GM11168 (cell line): Measurements from ENCODE around the gene ZNF775.

Source experiments
- in situ Hi-C: fragments of 300-500 bp; cut with MboI; formaldehyde crosslinking; loops from one replicate; pipeline ENCODE4 v1.12.0; 2022; ENCODE audit warnings: low sequenced_read_pairs; ENCODE audit not compliant: unreplicated experiment

ZNF775 gene

DNA sequence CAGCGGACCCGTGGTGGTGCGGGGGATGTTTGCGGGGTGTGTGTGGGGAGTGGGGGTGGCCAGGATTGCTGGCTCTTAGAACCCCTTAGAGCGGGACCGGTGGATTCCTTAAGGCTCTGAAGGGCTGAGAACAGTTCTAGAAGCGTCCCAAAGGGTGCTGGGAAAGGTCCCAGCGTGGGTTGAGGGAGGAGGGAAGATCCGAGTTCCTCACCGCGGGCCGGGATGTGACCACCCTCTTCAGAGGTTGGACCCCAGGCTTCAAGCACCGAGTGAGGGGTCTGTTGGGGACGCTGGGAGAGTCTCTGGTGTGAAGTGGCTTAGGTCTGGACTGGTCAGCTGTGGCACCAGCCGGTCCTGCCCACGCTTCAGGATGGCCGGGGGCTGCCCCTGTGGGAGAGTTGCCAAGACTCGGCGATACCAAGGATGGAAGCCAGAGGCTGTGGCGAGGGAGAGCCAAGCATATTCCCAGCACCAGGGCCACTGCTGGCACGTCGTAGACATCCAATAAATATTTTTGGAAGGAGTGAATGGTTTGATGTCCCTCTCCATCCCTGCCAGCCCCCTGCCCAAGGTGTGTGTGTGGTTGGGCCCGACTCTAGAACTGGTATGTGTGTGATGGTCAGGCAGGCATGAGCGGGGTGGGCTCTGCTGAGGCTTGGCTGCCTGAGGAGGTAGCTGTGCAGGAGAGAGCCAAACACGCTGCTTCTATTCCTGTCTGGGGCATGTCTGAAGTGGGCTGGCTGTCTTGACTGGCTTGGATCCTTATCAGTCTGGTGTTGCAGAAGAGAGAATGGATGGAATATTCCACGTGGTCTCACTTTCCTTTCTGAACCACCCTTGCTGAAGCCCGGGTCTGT is 19.2 kb downstream of the ZNF775 start:
- in situ Hi-C loops = no loop called here

DNA sequence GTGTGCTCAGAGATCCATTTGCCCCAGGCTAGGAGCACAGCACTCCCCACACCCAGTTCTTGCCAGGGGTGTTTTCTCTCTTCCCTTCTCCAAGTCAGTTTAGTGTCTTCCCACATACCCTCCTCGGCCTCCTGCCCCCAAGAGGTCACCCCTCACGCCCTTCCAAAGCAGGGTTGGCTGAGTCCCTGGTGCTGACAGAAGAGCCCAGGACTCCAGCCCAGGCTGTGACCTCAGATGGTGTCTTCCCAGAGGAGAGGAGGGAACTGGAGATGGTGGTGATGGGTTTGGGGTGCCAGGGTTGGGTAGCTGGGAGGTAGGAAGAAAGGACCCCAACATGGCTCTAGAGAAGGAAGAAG is 19.8 kb downstream of the ZNF775 start:
- in situ Hi-C loops = no loop called here

DNA sequence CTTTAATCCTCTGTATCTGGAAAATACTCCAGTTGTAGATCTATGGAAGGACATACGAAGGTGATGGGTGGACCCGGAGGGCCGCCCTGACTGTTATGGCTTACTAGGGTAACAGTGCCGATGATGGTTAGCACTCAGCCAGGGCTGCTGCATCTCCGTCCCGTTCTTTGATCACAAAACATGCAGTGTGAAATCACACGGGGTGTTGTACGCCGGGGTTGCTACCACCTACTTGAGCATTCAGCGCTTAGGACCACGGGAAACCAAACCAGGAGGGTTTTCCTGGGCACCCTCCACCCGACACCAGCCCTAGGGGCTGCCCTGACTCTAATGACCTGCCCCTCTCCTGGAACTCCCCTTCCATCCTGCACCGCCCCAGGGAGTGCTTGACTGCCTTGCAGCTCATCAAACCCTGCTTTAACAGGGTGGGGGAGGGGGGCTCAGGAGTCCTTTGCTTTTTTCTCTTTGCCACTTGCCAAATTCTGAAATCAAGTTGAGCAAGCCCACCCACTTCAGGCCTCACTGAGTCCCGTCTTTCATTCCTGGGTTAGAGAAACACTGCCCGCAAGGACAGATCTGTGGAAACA is 20.4 kb downstream of the ZNF775 start:
- in situ Hi-C loops = no loop called here

DNA sequence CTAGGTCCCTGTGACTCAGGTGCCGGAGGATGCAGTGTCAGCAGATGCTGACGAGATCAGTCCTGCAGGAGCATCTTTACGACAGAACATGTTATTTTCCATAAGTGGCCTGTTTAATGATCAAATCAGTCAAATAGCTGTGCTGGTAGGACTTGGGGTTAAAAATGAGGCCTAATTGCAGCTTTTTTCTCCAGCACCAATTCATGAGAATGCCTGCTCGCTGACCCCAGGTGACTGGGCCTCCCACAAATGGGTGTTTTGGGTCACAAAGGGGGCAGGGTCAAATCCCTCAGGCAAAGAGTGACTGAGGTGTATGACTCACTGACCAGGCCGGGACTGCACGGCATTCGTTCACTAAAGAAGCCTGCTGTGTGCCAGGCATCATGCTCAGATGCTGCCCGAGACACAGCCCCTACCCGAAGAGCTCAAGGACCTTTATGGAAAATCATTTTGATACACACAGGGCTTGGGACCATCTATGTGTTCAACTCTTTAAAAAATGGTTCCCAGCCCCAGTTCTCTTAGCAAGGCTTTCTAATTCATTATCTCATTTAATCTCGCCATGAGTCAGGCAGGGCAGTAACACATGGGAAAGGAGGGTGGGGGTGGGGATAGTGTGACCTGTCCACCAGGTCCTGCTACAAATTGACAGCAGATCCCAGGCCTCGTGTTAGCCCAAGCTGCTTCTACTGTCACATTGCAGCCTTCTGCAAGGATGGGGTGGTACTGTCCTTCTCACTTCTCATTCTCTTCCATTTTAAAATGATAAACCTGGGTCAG is 21.1 kb downstream of the ZNF775 start:
- in situ Hi-C loops = no loop called here

DNA sequence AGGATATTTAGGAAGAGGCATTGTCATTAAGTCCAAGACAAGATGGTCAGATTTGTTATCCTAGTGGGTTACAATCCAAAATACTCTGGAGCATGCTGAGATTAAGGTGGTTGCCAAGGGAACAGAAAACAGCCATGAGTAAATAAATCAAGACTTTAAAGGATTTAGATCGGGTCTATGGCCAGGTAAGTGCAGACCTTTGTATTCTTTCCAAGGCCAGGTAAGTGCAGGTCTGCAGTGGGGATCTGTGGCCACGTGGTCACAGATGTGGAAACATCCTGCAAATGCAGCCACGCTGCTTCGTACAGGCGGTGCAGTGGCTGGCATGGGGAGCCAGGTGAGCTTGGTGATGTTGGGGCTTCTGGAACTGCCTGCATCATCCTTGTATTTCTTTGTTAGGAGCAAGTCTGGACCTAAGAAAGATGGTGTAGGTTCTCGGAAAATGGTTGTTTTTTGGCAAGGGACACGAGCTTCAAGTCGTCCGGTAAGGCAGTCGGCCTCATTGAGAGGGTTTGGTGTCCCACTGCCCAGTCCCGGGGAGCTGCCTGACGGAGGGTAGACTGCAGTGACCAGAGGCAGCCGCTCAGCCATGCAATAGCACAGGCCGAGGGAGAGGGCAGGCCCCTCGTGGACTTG is 21.8 kb downstream of the ZNF775 start:
- in situ Hi-C loops = no loop called here

DNA sequence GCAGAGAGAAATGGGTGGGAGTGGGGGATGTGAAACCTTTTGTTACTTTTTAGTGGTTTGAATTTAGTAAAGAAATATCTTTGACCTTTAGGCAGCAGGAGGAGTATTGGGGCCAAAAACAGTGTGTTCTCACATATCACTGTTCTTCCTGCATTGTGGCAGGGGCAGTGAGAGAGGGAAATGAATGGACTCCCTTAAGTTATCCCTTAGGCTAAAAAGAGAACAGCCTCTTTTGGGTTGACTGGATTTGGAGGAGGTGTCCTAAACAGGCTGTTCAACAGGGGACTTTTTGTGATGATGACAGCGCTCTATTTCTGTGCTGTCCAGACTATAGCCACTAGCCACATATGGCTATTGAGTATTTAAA is 22.3 kb downstream of the ZNF775 start:
- in situ Hi-C loops = no loop called here

DNA sequence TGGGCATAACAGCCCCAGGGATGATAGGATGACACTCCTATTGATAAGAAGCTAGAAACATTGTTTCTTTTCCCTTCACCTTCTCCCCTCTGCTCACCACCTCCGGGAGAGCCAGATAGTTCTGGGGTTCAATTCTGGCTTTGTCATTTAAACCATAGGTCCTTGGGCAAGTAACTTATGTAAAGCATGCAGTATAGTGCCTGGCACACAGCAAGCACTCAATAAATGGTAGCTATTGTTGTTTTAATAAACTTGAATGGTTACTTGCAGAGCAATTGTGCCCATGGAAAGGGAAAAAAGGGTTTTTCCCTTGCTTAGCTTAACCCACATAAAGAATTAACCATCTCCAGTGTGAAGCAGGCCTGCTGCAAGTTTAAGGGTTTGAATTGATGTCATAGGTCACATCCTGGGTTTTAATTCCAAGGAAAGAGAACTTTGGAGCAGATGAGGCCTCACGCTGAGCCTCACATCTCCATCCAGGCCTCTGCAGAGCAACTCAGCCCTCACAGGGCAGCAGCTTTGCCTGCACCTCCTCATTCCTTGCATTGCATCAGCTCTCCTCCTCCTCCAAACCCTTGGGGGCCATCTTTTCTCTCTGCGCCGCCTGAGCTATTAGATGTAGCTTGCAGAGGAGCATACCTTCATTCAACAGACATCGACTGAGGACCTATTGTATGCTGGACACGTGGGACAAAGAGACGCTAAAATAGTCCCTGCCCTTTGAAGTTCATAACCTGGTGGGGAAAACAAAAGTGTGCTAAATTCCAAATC is 22.9 kb downstream of the ZNF775 start:
- in situ Hi-C loops = no loop called here

DNA sequence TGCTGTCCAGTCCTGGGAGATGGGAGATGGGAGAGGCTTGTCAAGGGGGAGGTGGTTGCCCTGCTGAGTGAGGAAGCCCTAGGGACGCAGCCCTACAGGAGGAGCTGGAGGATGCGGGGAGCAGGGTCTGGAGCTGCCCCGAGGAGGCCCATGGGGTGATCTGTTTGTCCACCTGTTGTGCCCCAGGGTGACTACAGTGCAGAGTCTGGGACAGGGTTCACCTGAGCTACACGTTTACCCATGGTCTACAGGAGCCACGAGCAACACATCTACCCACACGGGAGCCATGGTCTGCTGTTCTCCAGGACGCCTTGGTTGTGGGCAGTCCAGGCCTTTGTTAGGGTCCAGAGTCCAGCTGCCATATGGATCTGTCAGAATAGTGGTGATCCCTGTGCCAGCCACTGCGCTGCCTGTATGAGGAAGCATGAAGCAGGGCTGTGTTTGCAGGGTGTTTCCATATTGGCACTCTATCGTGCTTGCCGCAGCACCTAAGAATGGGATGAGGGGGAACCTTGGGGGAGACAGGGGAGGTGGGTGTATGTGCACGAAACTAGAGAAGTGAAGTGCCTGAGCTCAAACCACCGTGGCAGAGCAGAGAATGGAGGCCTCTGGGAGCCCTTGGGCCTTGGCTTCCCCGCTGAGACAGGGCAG is 23.7 kb downstream of the ZNF775 start:
- in situ Hi-C loops = no loop called here

DNA sequence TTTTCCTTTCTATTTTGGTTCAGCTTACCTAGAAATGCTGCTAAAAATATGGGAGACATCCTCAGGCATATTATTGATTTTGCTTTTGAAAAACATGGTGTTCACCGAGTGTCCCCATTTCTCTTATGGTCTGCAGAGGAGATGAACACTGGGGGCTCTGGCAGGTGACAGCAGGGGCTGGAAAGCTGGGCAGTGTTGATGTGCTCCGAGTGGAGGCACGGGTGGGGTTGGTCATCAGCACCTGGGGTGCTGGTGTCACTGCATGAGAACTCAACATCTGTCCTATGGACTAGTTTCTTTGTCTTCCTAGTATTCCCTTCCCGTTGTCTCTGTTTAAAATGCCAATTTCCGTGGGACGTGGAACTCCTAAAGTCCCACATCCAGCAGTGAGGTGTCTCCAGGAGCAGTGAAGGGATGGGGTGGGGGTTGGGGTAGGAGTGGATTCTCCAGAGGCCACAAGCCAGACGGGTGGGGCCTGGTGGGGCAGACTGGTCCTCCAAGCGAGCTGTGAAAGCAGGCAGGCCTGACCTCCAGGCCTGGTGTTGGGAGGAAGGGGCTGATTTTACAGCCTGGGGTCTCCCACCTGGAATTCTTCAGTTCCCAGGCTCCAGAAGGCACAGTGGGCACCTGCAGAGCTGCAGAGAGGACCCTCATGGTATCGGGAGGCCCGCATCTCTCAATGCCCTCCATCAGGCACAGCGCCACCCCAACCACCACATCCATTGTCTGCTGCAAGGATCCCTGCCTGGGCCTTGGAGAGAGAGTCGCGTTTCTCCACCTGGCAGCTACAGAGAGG is 24.4 kb downstream of the ZNF775 start:
- in situ Hi-C loops = no loop called here

DNA sequence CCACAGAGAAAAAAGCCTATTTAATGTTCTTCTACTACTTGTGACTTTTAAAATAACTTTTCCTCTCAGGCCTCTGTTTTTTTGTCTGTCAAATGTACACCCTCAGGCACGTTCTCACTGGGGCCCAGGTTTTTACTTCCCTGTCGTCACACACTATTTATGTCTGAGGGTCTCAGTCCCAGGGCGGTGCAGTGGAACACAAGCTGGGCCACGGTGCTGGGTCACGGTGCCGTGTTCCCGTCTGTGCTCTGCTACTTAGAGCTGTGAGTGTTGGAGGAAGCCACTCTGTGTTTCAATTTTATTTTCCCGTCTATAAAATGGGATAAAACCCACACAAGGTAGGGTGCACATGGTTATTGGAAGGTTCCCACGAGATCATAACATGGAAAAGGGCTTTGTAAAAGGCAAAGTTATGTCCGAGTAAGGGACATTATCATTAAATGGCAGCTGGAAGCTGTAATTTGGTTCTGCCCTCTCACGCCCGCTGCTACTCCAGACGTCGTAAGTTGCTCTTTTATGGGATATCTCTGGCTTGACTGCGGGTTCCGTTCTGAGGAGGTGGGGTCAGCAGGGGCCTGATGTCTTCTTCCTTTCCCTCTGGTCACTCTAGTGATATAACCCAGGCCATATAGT is 25.2 kb downstream of the ZNF775 start:
- in situ Hi-C loops = no loop called here

DNA sequence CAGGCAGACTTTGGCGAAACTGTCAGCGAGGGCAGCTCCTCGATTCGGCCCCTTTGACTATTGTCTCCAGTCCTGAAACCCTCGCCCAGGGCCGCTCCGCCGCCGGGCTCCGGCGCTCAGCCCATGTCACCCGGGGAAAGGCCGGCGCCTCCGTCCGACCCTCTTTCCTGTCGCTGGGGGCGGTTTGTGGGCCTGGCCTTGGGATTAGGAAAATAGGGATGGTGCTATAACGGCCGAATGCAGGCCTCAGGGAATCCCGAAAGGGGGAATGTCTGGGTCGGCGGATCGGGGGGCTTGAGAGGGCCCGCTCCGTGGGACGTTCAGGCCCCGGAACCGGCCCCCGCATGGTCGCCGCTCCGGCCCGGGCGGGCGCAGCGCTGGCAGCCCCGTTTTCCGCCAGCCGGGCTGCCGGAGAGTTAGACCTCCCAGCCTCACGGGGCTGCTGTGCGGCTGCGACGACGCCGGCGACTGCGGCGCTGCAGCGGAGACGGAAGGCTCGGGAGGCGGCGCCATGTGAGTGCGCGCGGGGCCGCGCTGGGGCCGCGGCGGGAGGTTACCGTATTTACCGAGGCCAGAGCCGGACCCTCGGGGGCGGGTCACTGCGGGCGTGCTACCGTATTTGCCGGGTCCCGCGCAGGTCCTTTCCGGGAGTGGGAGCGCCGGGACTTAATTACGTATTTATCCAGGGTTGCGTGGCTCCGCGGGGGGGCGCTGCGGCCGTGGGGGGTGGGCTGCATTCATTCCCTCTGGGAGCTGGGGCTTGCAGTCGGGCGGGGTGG is 25.9 kb downstream of the ZNF775 start:
- in situ Hi-C loops = no loop called here

DNA sequence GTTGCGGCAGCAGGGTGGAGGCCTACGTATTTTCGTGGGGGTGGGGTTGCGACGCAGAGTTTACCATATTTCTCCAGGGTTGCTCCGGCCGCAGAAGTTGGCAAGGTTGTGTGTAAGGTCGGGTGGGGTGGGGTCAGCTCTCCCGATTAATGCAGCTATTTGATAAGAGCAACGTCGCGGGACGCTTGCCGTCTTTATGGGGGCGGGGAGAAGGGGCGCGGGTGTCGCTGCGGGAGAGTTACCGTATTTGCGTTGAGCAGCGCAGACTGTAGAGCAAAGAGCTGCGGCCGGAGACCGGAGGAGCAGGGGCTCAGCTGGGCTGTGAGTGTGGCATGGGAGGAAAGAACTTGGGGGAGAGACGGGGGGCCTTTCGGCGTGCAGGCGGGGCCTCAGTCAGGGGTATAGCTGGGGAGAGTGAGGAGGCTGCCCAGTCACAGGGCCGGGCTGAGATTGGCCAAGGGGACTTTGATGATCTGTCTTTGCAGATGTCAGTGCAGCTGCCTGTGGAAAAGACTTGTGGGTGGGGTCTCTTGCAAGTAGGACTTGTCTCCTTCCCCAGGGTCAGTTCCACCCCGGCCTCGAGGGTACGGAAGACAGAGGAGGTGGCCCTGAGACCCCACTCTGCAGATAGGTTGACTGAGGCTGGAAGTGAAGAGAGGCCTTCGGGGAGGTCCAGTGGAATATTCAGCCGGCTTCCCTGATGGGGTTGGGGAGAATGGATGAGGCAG is 26.6 kb downstream of the ZNF775 start:
- in situ Hi-C loops = no loop called here

DNA sequence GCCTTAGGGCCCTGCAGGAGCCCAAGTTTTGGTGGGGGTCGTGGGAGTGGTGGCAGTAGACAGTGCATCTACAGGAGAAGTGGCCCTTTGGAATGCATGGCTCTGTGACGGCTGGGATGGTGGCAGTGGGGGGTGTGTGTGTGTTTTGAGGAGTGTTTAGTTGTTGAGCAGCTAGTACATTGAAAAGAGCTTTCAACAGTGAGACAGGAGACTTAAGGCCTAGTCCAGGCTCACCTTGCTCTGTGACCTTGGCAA is 27.1 kb downstream of the ZNF775 start:
- in situ Hi-C loops = no loop called here

DNA sequence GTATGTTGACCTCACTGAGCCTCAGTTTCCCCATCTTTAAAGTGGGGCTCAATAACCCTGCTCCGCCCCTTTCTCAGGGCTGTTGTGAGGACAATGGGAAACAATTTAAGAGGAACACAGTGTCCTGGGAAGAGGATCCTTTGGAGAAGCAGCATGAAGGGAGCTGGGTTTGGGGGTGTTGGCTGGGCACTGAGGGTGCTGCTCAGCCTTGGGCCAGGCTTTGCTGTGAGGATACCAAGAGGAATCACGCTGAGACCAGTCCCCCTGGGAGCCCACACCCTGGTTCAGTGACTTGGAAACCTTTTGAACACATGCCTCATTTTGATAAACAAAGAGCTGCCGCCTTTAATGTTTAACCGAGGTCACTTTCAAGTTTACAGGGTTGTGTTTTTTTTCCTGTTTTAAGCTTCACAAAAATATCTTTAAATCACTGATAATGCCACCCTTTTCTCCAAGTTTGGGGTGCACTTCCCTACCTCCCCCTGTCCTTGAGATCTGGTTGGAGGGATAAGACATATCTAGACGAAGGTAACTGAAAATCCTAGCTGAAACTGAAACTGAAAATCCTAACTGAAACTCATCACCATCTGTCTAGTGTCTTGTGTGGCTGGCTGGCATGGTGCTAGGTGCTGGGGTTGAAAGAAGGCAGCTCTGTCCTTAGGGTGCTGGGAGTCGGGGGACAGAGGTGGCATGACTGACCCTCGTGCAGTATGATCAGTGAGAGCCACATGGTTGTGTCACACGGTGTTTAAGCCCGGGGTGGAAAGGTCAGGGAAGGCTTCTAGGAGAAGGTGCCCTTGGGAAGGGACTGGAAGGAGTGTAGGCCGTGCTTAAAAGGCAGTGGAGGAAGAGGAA is 27.7 kb downstream of the ZNF775 start:
- in situ Hi-C loops = no loop called here

DNA sequence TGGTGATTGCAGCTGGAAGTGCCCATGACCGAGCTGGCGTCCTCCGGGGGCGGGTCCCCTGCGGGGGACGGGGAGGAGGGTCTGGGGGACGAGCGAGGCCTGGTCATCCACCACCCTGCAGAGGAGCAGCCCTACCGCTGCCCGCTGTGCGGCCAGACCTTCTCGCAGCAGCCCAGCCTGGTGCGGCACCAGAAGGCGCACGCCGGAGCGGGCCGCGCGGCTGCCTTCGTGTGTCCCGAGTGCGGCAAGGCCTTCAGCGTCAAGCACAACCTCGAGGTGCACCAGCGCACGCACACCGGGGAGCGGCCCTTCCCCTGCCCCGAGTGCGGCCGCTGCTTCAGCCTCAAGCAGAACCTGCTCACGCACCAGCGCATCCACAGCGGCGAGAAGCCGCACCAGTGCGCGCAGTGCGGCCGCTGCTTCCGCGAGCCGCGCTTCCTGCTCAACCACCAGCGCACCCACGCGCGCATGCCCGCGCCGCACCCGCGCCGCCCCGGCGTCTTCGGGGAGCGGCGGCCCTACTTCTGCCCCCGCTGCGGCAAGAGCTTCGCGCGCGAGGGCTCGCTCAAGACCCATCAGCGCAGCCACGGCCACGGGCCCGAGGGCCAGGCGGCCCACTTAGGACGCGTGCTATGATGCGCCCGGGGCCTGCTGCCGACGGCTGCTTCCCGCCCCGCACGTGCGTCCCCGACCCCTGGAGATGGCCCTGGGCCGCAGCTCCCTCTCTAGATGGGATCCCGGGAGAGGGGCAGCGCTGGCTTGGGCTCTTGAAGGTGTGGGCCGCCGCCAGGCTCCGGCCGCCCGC is 28.7 kb downstream of the ZNF775 start:
- in situ Hi-C loops = no loop called here
